ENCODE results near the gene CPSF4L. TPM values are rescaled to one million over a fixed set of nuclear protein-coding genes. Genes with fewer than 3 reads are reported as not detected.

Gene CPSF4L
- not detected in 5 replicates for total RNA-seq (2022; extraction: Qiagen RNA extraction; ENCODE audit: low read depth)

GRCh38 chr17:73261617-73261951, at the start of gene CPSF4L:
Gene CPSF4L (minus strand): TSS chr17:73261880. CDS start chr17:73261818, 62 bp downstream.

Other genes with a start within 250 kb of the CPSF4L start
- gene SLC39A11, start 169.2 kb downstream of the CPSF4L start, total RNA-seq (2022; extraction: Qiagen RNA extraction; ENCODE audit: low read depth) = 15.2 to 17.6 TPM (median 15.5 TPM) in 5 replicates
- gene SSTR2, start 96.9 kb downstream of the CPSF4L start, total RNA-seq (2022; extraction: Qiagen RNA extraction; ENCODE audit: low read depth) = 0.05 to 0.13 TPM (median 0.10 TPM) in 5 replicates
- 17.7 to 21.5 TPM (median 20.9 TPM) in 5 replicates for gene COG1, start 68.8 kb downstream of the CPSF4L start, total RNA-seq (2022; extraction: Qiagen RNA extraction; ENCODE audit: low read depth)
- gene CDC42EP4, start 50.1 kb upstream of the CPSF4L start, total RNA-seq (2022; extraction: Qiagen RNA extraction; ENCODE audit: low read depth) = 65.1 to 84.3 TPM (median 76.9 TPM) in 5 replicates

All from A549 treated with GW870086 at 1 μM for 4 hours (cell line).